Panc1 (cell line): Measurements from ENCODE around the gene PCCA. TPM values are rescaled to one million over a fixed set of nuclear protein-coding genes. Genes with fewer than 3 reads are reported as not detected.
A peak's percentile ranks its signal among the peaks of the same experiment; 100 is the strongest.

Source experiments
- ATAC-seq: fragments of 200-7000 bp; cut with Tn5 transposase; 2 replicates; pipeline ENCODE4 v1.9.1; 2020; ENCODE audit warnings: mild to moderate bottlenecking, moderate library complexity
- BruUV-seq: library from RNA; stranded (reverse); fragments of 400-500 nt; replicated peaks from 2 replicates; lab custom pipeline; 2021; lab: Mats Ljungman, UMichigan
- CTCF ChIA-PET: fragments of 300-600 bp; sonication (Branson Sonifier 250); formaldehyde crosslinking; loops from one replicate; lab custom pipeline; 2022; ENCODE audit warnings: antibody characterized with exemption; lab: Charles Lee
- POLR2A ChIA-PET: fragments of 300-600 bp; sonication (Branson Sonifier 250); formaldehyde crosslinking; loops from one replicate; lab custom pipeline; 2022; ENCODE audit warnings: antibody characterized with exemption; lab: Charles Lee
- DNase-seq: peaks from one replicate; pipeline ENCODE4 v3.0.0-alpha.2; 2010; ENCODE audit warnings: low read depth, low spot score
- H3K27ac ChIP-seq: 2 replicates; pipeline ENCODE4 v1.5.1; 2011; ENCODE audit warnings: mild to moderate bottlenecking, low read length, inconsistent platforms
- H3K27me3 ChIP-seq: fragments of 200-500 bp; sonication (Bioruptor generic); 2 replicates; pipeline ENCODE4 v1.6.0; 2014; ENCODE audit warnings: low read length, inconsistent platforms; ENCODE audit not compliant: control insufficient read depth, insufficient read depth
- H3K36me3 ChIP-seq: fragments of 200-500 bp; sonication (Bioruptor generic); 2 replicates; pipeline ENCODE4 v1.5.1; 2014; ENCODE audit warnings: inconsistent platforms, mild to moderate bottlenecking, low read length, moderate library complexity; ENCODE audit not compliant: control insufficient read depth, insufficient read depth
- H3K4me1 ChIP-seq: 2 replicates; pipeline ENCODE4 v1.5.1; 2011; ENCODE audit warnings: inconsistent platforms, mild to moderate bottlenecking, low read length, moderate library complexity; ENCODE audit not compliant: control insufficient read depth, insufficient read depth
- H3K4me3 ChIP-seq, 2 experiments: 2 replicates each; pipeline ENCODE4 v1.5.1; 2011 to 2012; ENCODE audit warnings: low read depth in 2 of 2, low read length in 2 of 2, mild to moderate bottlenecking in 2 of 2, inconsistent platforms in 1 of 2, moderate library complexity in 1 of 2
- H3K9me3 ChIP-seq: fragments of 200-500 bp; sonication (Bioruptor generic); 2 replicates; pipeline ENCODE4 v1.5.1; 2014; ENCODE audit warnings: low read depth, mild to moderate bottlenecking, inconsistent platforms, low read length, moderate library complexity; ENCODE audit not compliant: control insufficient read depth, insufficient read depth
- POLR2AphosphoS5 ChIP-seq: IDR thresholded peaks from 2 replicates; pipeline ENCODE4 v1.6.1; 2012; ENCODE audit warnings: mild to moderate bottlenecking, low read depth, low read length, moderate library complexity
- SIN3A ChIP-seq: IDR thresholded peaks from 2 replicates; pipeline ENCODE4 v1.6.1; 2012; ENCODE audit warnings: low read depth, mild to moderate bottlenecking, low read length, moderate library complexity, borderline replicate concordance; ENCODE audit not compliant: insufficient read depth
- TCF7L2 ChIP-seq: IDR thresholded peaks from 2 replicates; pipeline ENCODE4 v1.6.1; 2011; ENCODE audit warnings: mild to moderate bottlenecking, low read depth, low read length, inconsistent platforms
- in situ Hi-C: cut with HindIII; loops from 2 replicates; pipeline ENCODE4 v1.10.0; 2016; ENCODE audit warnings: low sequenced_read_pairs, low pct_unique_long_range_greater_than_20kb
- intact Hi-C: fragments of 100-400 bp; cut with micrococcal nuclease; formaldehyde crosslinking; loops from one replicate; pipeline ENCODE4 v1.10.0; 2022; ENCODE audit not compliant: unreplicated experiment
- total RNA-seq: library from RNA; stranded (reverse); gene quantifications from one replicate; pipeline ENCODE4 v1.2.1, GENCODE V29; 2021; ENCODE audit not compliant: unreplicated experiment
- TF ChIP-seq, protein P1 (sequence below): fragments of 450-650 bp; IDR thresholded peaks from 2 replicates; pipeline ENCODE4 v1.5.1; 2017; ENCODE audit warnings: mild to moderate bottlenecking
- TF ChIP-seq, protein P2 (sequence below), 2 experiments: IDR thresholded peaks; 2 replicates each; pipeline ENCODE4 v1.6.1; 2011 to 2012; ENCODE audit warnings: low read depth in 2 of 2, control low read depth in 1 of 2, low read length in 1 of 2, mild to moderate bottlenecking in 1 of 2, moderate library complexity in 1 of 2; ENCODE audit not compliant: insufficient read depth in 1 of 2

Gene PCCA
- total RNA-seq, 1 experiment from 2014 or later: 14.7 TPM

DNA sequence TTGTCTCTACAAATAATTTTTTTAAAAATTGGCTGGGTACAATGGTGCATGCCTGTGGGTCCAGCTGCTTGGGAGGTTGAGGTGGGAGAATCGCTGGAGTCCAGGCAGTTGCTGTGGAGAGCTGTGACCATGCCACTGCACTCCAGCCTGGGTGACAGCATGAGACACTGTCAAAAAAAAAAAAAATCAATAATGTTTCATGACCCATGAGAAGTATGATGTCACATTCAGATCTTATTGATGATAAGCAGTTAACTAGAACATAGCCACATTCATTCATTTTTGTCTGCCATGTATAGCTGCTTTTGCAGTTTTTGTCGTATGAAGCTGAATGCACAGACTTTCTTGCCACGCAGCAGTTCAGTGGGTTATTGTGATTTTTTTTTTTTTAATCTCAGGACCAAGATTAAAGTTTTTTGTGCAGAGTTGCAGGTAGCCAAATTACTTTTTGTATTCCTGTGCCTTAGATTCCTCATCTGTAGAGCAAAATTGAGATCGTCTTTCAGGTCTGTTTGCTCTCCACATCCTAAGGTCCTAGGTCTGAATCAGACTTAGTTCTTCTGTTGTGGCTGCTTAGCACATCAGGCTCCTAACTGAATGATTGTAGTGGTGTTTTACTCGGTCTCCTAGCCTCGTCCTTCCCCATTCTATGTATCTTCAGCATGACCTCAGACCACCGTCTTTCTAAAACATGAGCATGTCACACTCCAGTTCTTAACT is 354.5 kb downstream of the PCCA start:
- no peak for DNase-seq
- no peaks in the 10 kb centered on the region for H3K27me3 ChIP-seq
- TF ChIP-seq, protein P1, sequence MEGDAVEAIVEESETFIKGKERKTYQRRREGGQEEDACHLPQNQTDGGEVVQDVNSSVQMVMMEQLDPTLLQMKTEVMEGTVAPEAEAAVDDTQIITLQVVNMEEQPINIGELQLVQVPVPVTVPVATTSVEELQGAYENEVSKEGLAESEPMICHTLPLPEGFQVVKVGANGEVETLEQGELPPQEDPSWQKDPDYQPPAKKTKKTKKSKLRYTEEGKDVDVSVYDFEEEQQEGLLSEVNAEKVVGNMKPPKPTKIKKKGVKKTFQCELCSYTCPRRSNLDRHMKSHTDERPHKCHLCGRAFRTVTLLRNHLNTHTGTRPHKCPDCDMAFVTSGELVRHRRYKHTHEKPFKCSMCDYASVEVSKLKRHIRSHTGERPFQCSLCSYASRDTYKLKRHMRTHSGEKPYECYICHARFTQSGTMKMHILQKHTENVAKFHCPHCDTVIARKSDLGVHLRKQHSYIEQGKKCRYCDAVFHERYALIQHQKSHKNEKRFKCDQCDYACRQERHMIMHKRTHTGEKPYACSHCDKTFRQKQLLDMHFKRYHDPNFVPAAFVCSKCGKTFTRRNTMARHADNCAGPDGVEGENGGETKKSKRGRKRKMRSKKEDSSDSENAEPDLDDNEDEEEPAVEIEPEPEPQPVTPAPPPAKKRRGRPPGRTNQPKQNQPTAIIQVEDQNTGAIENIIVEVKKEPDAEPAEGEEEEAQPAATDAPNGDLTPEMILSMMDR: no peak
- TF ChIP-seq SIN3A: no peak
- TF ChIP-seq, protein P2, sequence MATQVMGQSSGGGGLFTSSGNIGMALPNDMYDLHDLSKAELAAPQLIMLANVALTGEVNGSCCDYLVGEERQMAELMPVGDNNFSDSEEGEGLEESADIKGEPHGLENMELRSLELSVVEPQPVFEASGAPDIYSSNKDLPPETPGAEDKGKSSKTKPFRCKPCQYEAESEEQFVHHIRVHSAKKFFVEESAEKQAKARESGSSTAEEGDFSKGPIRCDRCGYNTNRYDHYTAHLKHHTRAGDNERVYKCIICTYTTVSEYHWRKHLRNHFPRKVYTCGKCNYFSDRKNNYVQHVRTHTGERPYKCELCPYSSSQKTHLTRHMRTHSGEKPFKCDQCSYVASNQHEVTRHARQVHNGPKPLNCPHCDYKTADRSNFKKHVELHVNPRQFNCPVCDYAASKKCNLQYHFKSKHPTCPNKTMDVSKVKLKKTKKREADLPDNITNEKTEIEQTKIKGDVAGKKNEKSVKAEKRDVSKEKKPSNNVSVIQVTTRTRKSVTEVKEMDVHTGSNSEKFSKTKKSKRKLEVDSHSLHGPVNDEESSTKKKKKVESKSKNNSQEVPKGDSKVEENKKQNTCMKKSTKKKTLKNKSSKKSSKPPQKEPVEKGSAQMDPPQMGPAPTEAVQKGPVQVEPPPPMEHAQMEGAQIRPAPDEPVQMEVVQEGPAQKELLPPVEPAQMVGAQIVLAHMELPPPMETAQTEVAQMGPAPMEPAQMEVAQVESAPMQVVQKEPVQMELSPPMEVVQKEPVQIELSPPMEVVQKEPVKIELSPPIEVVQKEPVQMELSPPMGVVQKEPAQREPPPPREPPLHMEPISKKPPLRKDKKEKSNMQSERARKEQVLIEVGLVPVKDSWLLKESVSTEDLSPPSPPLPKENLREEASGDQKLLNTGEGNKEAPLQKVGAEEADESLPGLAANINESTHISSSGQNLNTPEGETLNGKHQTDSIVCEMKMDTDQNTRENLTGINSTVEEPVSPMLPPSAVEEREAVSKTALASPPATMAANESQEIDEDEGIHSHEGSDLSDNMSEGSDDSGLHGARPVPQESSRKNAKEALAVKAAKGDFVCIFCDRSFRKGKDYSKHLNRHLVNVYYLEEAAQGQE (IDR thresholded peaks at IDR 0.05; ENCODE audit: insufficient read depth in 1 of 2, low read depth in 2 of 2, low read length in 1 of 2): no peak
- no peak for TF ChIP-seq TCF7L2
- no peak for TF ChIP-seq POLR2AphosphoS5
- intact Hi-C loops (no loop called here), in situ Hi-C loops (no loop called here)
- no TSS peak for BruUV-seq
- 0 out of 2 replicates have a peak, but pooled peaks have one; percentile 51 for ATAC-seq
- H3K9me3 ChIP-seq: no peaks in the 10 kb centered on the region
- ChIA-PET CTCF (no interaction called here), POLR2A (interaction anchor here (0.6 kb wide), 1 partner anchor 15 kb away, joined by 3 read pairs; no protein-coding TSS in a partner anchor)
- no peak overlapping the region for H3K4me3 ChIP-seq
- H3K4me1 ChIP-seq: peaks cover 9% of the 10 kb centered on the region
- H3K36me3 ChIP-seq: no peaks in the 10 kb centered on the region
- H3K27ac ChIP-seq: peak overlapping the region; percentile 5; the same call in 1 of the 2 replicates

DNA sequence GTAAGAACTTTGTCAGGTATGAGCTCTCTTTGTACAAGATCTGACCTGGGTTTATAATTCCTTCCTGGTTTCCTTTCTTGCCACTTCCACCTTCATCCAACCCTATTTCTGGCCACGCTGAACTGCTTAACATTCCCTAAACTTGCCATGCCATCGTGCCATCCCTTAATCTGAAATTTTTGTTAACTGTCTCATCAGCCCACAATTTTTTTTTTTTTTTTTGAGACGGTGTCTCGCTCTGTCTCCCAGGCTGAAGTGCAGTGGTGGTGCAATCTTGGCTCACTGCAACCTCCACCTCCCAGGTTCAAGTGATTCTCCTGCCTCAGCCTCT is 355.1 kb downstream of the PCCA start:
- Histone ChIP-seq H3K36me3 (no peaks in the 10 kb centered on the region), H3K27ac (peak overlapping the region; percentile 5; the same call in 1 of the 2 replicates), H3K9me3 (no peaks in the 10 kb centered on the region), H3K27me3 (no peaks in the 10 kb centered on the region), H3K4me1 (peaks cover 9% of the 10 kb centered on the region), H3K4me3 (no peak overlapping the region)
- ChIA-PET CTCF (no interaction called here), POLR2A (no interaction called here)
- ATAC-seq (no peak), DNase-seq (no peak)
- BruUV-seq: no TSS peak
- intact Hi-C loops (no loop called here), in situ Hi-C loops (no loop called here)
- TF ChIP-seq, protein P2 (IDR thresholded peaks at IDR 0.05; ENCODE audit: insufficient read depth in 1 of 2, low read depth in 2 of 2, low read length in 1 of 2): no peak
- TF ChIP-seq, protein P1: no peak
- TF ChIP-seq POLR2AphosphoS5 (no peak), TCF7L2 (no peak), SIN3A (no peak)
